ENCODE data around the gene SLC35F3. TPM values are rescaled to one million over a fixed set of nuclear protein-coding genes. Genes with fewer than 3 reads are reported as not detected.
A peak's percentile ranks its signal among the peaks of the same experiment; 100 is the strongest.

The SLC35F3 gene
- total RNA-seq, 1 donor from 2014 or later, result 0.49 TPM

DNA sequence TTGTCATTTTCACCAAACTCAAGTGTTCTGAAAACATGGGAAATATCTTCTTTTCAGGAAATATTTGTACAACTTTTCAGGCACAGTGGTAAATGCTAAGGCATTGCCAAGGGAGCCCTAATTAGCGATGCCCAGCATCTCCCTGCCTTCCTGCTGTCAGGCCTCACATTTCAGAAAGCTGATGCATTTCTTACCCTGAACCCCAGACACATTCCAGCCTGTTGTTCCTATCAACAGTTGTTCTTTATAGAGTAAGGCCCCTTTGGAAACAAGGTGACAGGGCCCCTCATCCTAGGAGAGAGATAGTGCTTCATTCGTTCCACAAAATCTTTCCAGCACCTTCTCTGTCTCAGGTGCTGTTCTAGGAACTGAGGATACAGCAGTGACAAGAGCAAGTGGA is 332.9 kb downstream of the SLC35F3 start:
- H3K4me1 ChIP-seq, result no peaks in the 10 kb centered on the region
- no peak for TF ChIP-seq POLR2AphosphoS5 (IDR thresholded peaks at IDR 0.05; ENCODE audit: insufficient read depth in 1 of 2, low read depth in 1 of 2)
- TF ChIP-seq, protein P1, sequence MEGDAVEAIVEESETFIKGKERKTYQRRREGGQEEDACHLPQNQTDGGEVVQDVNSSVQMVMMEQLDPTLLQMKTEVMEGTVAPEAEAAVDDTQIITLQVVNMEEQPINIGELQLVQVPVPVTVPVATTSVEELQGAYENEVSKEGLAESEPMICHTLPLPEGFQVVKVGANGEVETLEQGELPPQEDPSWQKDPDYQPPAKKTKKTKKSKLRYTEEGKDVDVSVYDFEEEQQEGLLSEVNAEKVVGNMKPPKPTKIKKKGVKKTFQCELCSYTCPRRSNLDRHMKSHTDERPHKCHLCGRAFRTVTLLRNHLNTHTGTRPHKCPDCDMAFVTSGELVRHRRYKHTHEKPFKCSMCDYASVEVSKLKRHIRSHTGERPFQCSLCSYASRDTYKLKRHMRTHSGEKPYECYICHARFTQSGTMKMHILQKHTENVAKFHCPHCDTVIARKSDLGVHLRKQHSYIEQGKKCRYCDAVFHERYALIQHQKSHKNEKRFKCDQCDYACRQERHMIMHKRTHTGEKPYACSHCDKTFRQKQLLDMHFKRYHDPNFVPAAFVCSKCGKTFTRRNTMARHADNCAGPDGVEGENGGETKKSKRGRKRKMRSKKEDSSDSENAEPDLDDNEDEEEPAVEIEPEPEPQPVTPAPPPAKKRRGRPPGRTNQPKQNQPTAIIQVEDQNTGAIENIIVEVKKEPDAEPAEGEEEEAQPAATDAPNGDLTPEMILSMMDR (IDR thresholded peaks at IDR 0.05), result no peak
- no peak for TF ChIP-seq POLR2A (IDR thresholded peaks at IDR 0.05)
- no peaks in the 10 kb centered on the region for H3K27me3 ChIP-seq
- H3K27ac ChIP-seq, result no peak overlapping the region
- no peak overlapping the region for H3K4me3 ChIP-seq
- no peaks in the 10 kb centered on the region for H3K36me3 ChIP-seq
- intact Hi-C loops (cut with DNase I), result no loop called here
- peak; percentile 18 to 67 for DNase-seq (ENCODE audit: extremely low spot score in 2 of 2)
- H3K9me3 ChIP-seq, result no peaks in the 10 kb centered on the region

DNA sequence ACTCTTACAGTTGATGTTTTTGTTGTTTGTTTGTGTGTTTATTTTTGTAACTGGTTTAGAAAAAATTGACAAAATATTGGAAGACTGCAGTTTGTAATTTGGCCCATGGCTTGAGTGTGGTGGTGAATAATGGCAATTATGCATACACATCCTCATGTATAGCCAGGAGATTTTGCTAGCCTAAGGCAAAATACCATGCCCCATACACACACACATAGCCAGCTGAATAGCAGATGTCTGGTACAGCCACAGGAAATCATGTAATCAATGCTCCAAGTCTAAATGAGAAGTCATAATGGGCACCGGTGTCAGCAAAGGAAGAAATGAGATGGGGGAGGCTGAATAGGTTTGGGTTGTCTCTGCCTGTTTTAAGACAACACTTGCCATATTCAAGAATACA is 333.6 kb downstream of the SLC35F3 start:
- Histone ChIP-seq H3K27me3 (no peaks in the 10 kb centered on the region), H3K36me3 (no peaks in the 10 kb centered on the region), H3K4me1 (no peaks in the 10 kb centered on the region), H3K4me3 (no peak overlapping the region), H3K9me3 (no peaks in the 10 kb centered on the region), H3K27ac (no peak overlapping the region)
- intact Hi-C loops (cut with DNase I), result no loop called here
- peak; percentile 1 for DNase-seq (ENCODE audit: extremely low spot score in 2 of 2)
- TF ChIP-seq POLR2A (IDR thresholded peaks at IDR 0.05) (no peak), POLR2AphosphoS5 (IDR thresholded peaks at IDR 0.05; ENCODE audit: insufficient read depth in 1 of 2, low read depth in 1 of 2) (no peak)
- TF ChIP-seq, protein P1 (IDR thresholded peaks at IDR 0.05), result no peak

DNA sequence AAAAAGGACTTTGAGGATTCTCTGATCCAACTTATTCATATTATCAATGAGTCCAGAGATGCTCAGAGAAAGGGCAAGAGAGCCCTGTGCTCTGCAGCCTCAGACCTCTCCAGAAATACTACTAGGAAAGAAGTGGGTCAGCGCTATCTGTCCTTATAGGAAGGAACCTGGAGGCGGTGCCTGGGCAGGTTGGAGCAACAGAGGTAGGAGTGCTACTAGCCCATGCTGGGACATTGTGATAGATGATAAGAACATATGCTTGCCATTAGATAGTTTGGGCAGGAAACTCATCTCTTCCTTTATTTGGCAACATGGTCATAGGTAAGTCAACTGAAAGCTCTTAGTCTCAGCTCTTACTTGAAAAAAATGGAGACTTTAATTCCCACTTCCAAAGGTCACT is 335.0 kb downstream of the SLC35F3 start:
- intact Hi-C loops (cut with DNase I), result no loop called here
- Histone ChIP-seq H3K27ac (no peak overlapping the region), H3K9me3 (no peaks in the 10 kb centered on the region), H3K36me3 (no peaks in the 10 kb centered on the region), H3K4me3 (no peak overlapping the region), H3K27me3 (no peaks in the 10 kb centered on the region), H3K4me1 (no peaks in the 10 kb centered on the region)
- TF ChIP-seq POLR2A (IDR thresholded peaks at IDR 0.05) (no peak), POLR2AphosphoS5 (IDR thresholded peaks at IDR 0.05; ENCODE audit: insufficient read depth in 1 of 2, low read depth in 1 of 2) (no peak)
- TF ChIP-seq, protein P1 (IDR thresholded peaks at IDR 0.05), result no peak
- peak in 1 of 2 donors; percentile 22 for DNase-seq (ENCODE audit: extremely low spot score in 2 of 2)

DNA sequence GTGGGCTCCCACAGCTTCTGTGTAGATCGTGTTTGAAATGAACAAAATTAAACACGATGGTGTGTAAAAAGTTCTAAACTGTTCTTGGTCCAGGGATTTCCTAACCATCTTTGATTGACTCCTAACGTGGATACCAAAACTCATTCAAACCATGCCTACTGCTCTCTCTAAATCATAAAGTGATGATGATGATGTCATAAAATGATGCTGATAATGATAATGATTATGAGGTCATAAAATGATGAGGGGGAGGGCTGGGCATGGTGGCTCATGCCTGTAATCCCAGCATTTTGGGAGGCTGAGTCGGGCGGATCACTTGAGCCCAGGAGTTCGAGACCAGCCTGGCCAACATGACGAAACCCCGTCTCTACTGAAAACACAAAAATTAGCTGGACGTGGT is 335.5 kb downstream of the SLC35F3 start:
- no peak overlapping the region for H3K4me3 ChIP-seq
- H3K4me1 ChIP-seq, result no peaks in the 10 kb centered on the region
- H3K9me3 ChIP-seq, result no peaks in the 10 kb centered on the region
- no peaks in the 10 kb centered on the region for H3K27me3 ChIP-seq
- TF ChIP-seq POLR2A (IDR thresholded peaks at IDR 0.05), result no peak
- TF ChIP-seq, protein P1 (IDR thresholded peaks at IDR 0.05), result no peak
- TF ChIP-seq POLR2AphosphoS5 (IDR thresholded peaks at IDR 0.05; ENCODE audit: insufficient read depth in 1 of 2, low read depth in 1 of 2), result no peak
- H3K36me3 ChIP-seq, result no peaks in the 10 kb centered on the region
- intact Hi-C loops (cut with DNase I), result no loop called here
- no peak overlapping the region for H3K27ac ChIP-seq
- DNase-seq (ENCODE audit: extremely low spot score in 2 of 2), result peak in 1 of 2 donors; percentile 6

DNA sequence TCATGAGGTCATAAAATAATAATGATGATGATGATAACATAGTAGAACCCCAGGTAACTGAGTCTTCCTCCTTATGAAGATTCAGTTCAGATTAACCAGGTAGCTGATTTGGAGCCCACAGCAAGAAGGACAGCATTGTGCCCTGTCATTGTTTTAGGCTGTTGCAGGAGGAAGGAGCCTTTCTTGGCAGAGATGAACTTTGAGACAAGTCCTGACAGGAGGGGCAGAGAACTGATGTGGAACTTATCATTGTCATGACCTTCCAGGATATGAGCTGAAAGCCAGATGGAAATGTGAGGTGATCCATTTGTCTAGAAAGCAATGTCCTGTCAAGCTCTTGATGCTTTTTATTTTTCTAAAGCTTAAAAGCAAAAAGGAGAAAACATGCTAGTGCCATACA is 336.2 kb downstream of the SLC35F3 start:
- TF ChIP-seq, protein P1 (IDR thresholded peaks at IDR 0.05), result no peak
- TF ChIP-seq POLR2AphosphoS5 (IDR thresholded peaks at IDR 0.05; ENCODE audit: insufficient read depth in 1 of 2, low read depth in 1 of 2), result no peak
- TF ChIP-seq POLR2A (IDR thresholded peaks at IDR 0.05), result no peak
- H3K27me3 ChIP-seq, result no peaks in the 10 kb centered on the region
- intact Hi-C loops (cut with DNase I), result no loop called here

More for the DNA sequence above, 336.2 kb downstream of the SLC35F3 start:
- peak; percentile 25 to 37 for DNase-seq (ENCODE audit: extremely low spot score in 2 of 2)
- H3K9me3 ChIP-seq, result no peaks in the 10 kb centered on the region
- no peak overlapping the region for H3K4me3 ChIP-seq
- no peaks in the 10 kb centered on the region for H3K4me1 ChIP-seq
- no peaks in the 10 kb centered on the region for H3K36me3 ChIP-seq
- H3K27ac ChIP-seq, result no peak overlapping the region
